Neural progenitor cell (in vitro differentiated cells): ENCODE results near the gene ALOX15.

Experiments used
- CTCF ChIP-seq: fragments of 200-600 bp; sonication (generic); IDR thresholded peaks from 2 replicates; pipeline ENCODE4 v1.5.1; 2017; ENCODE audit warnings: antibody characterized with exemption, mild to moderate bottlenecking
- EZH2 ChIP-seq: fragments of 200-600 bp; sonication (generic); IDR thresholded peaks from 2 replicates; pipeline ENCODE4 v1.6.1; 2017; ENCODE audit warnings: antibody characterized with exemption, mild to moderate bottlenecking, moderate library complexity

- TF ChIP-seq EZH2 (no peak), CTCF (no peak)
These were observed 41.8 kb downstream of the ALOX15 start for GRCh38 chr17:4599505-4600281.
